ENCODE data around the gene KRTAP10-7.

- TF ChIP-seq POLR2A (IDR thresholded peaks at IDR 0.05) = no peak
- TF ChIP-seq, protein P1, sequence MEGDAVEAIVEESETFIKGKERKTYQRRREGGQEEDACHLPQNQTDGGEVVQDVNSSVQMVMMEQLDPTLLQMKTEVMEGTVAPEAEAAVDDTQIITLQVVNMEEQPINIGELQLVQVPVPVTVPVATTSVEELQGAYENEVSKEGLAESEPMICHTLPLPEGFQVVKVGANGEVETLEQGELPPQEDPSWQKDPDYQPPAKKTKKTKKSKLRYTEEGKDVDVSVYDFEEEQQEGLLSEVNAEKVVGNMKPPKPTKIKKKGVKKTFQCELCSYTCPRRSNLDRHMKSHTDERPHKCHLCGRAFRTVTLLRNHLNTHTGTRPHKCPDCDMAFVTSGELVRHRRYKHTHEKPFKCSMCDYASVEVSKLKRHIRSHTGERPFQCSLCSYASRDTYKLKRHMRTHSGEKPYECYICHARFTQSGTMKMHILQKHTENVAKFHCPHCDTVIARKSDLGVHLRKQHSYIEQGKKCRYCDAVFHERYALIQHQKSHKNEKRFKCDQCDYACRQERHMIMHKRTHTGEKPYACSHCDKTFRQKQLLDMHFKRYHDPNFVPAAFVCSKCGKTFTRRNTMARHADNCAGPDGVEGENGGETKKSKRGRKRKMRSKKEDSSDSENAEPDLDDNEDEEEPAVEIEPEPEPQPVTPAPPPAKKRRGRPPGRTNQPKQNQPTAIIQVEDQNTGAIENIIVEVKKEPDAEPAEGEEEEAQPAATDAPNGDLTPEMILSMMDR (IDR thresholded peaks at IDR 0.05) = no peak
Measured at GRCh38 chr21:44589094-44589493, 11.3 kb upstream of the KRTAP10-7 start.

Measured in right lobe of liver (tissue), 4 donors.